Kidney epithelial cell (primary cell): ENCODE results near the gene BTG4. TPM values are rescaled to one million over a fixed set of nuclear protein-coding genes. Genes with fewer than 3 reads are reported as not detected.

Experiments used
- DNase-seq: peaks from one replicate; pipeline ENCODE4 v3.0.0-alpha.2; 2010; ENCODE audit warnings: low read depth
- H3K27me3 ChIP-seq: 2 replicates; pipeline ENCODE4 v1.6.0; 2011; ENCODE audit warnings: low read length; ENCODE audit not compliant: control insufficient read depth, insufficient read depth
- H3K36me3 ChIP-seq: 2 replicates; pipeline ENCODE4 v1.5.1; 2011; ENCODE audit warnings: low read length; ENCODE audit not compliant: control insufficient read depth, insufficient read depth
- H3K4me3 ChIP-seq: 2 replicates; pipeline ENCODE4 v1.5.1; 2011; ENCODE audit warnings: low read depth, mild to moderate bottlenecking, control low read depth, low read length
- CTCF ChIP-seq: IDR thresholded peaks from 2 replicates; pipeline ENCODE4 v1.5.1; 2011; ENCODE audit warnings: mild to moderate bottlenecking, moderate library complexity, low read length, control low read depth, inconsistent platforms; ENCODE audit not compliant: insufficient read depth, poor library complexity, severe bottlenecking
- total RNA-seq: library from RNA; depleted of rRNA; stranded (reverse); fragments of >200 nt; gene quantifications from 2 replicates; pipeline ENCODE4 v1.2.3, GENCODE V29; 2015

Gene BTG4
- total RNA-seq, 1 donor from 2014 or later = 0.08 TPM

DNA sequence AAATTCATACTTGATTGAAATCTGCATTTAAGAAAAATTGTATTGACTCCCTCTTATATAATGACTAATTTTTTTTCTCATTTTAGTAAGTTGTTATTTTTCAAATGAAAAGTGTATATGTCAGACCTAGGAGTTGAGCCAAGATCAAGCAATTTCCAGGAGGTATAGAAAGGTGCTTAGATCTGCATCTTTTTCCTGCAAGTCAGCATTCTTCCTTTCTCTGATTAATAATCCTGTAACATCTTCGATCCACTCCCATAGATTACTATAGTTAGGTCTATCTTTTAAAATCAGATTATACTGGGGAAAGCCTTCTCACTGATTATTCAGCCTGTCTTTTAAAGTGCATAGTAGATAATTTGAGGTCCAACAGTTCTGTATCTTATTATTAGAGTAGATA is 15.1 kb upstream of the BTG4 start:
- H3K36me3 ChIP-seq = no peaks in the 10 kb centered on the region
- H3K27me3 ChIP-seq = no peaks in the 10 kb centered on the region
- no peak for DNase-seq
- no peak for TF ChIP-seq CTCF
- no peak overlapping the region for H3K4me3 ChIP-seq

GRCh38 chr11:111526501-111526900 is 14.3 kb upstream of the BTG4 start:
- no peaks in the 10 kb centered on the region for H3K36me3 ChIP-seq
- H3K27me3 ChIP-seq = no peaks in the 10 kb centered on the region
- no peak overlapping the region for H3K4me3 ChIP-seq
- TF ChIP-seq CTCF = no peak
- peak; percentile 50 for DNase-seq

- H3K36me3 ChIP-seq = no peaks in the 10 kb centered on the region
- no peak for DNase-seq
- H3K27me3 ChIP-seq = no peaks in the 10 kb centered on the region
- H3K4me3 ChIP-seq = no peak overlapping the region
- no peak for TF ChIP-seq CTCF
These were observed 13.3 kb upstream of the BTG4 start for GRCh38 chr11:111525456-111525855.

- H3K36me3 ChIP-seq = no peaks in the 10 kb centered on the region
- H3K4me3 ChIP-seq = no peak overlapping the region
- no peak for TF ChIP-seq CTCF
- H3K27me3 ChIP-seq = no peaks in the 10 kb centered on the region
- DNase-seq = no peak
These were observed 11.9 kb upstream of the BTG4 start for GRCh38 chr11:111524056-111524455.

DNA sequence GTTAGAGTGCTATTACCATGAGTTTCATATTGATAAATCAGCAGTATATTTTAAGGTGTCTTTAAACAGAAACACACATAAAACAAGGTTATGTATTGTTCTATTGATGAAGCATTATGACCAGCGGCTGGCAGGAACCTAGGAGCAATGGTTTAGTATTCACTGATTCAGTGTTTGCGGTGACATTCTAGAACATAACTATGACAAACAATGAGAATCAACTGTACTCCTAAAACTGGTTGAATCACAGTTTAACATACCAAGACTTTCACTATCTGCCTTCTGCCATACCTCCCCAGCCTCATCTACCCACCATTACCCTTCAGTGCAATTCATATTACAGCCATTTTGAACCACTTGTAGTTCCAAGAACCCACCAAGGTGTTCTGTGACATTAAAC is 11.2 kb upstream of the BTG4 start:
- TF ChIP-seq CTCF = no peak
- Histone ChIP-seq H3K27me3 (no peaks in the 10 kb centered on the region), H3K36me3 (no peaks in the 10 kb centered on the region), H3K4me3 (no peak overlapping the region)
- no peak for DNase-seq

- Histone ChIP-seq H3K4me3 (no peak overlapping the region), H3K27me3 (no peaks in the 10 kb centered on the region), H3K36me3 (no peaks in the 10 kb centered on the region)
- TF ChIP-seq CTCF = no peak
- no peak for DNase-seq
These were observed 10.2 kb upstream of the BTG4 start for GRCh38 chr11:111522426-111522825.
